Measurements from ENCODE around the gene TRIM68. TPM values are rescaled to one million over a fixed set of nuclear protein-coding genes. Genes with fewer than 3 reads are reported as not detected.
A peak's percentile ranks its signal among the peaks of the same experiment; 100 is the strongest.

Gene TRIM68
- total and polyA plus RNA-seq, 12 donors = 3.5 to 12.8 (median 10.2) TPM

- DNase-seq = no peak
- H3K4me1 ChIP-seq = no peaks in the 10 kb centered on the region
- TF ChIP-seq CTCF (IDR thresholded peaks at IDR 0.05) = no peak
- no peak for ATAC-seq
- H3K27ac ChIP-seq = no peak overlapping the region
- no peaks in the 10 kb centered on the region for H3K9me3 ChIP-seq
- intact Hi-C loops (cut with DNase I) = no loop called here
- no peaks in the 10 kb centered on the region for H3K36me3 ChIP-seq
- H3K4me3 ChIP-seq = no peak overlapping the region
- H3K27me3 ChIP-seq = peaks cover 0 to 6% (median 0%) of the 10 kb centered on the region in 7 donors
Observed at GRCh38 chr11:4615856-4616444, 7.9 kb upstream of the TRIM68 start.

- Histone ChIP-seq H3K27ac (no peak overlapping the region), H3K4me1 (peaks cover 0 to 20% (median 13%) of the 10 kb centered on the region in 9 donors), H3K36me3 (no peaks in the 10 kb centered on the region), H3K27me3 (peaks cover 0 to 6% (median 0%) of the 10 kb centered on the region in 7 donors), H3K4me3 (no peak overlapping the region), H3K9me3 (no peaks in the 10 kb centered on the region)
- TF ChIP-seq CTCF (IDR thresholded peaks at IDR 0.05) = no peak
- ATAC-seq = no peak
- DNase-seq = no peak
- 88 to 93% methylated on average over 2 of the region's 2 CpGs for WGBS, 2 donors
- intact Hi-C loops (cut with DNase I) = no loop called here
Observed at GRCh38 chr11:4611986-4612385, 4.0 kb upstream of the TRIM68 start.

- intact Hi-C loops (cut with DNase I) = no loop called here
- Histone ChIP-seq H3K27ac (peak overlapping the region in 9 of 10 donors; percentile 6 to 84 (median 56)), H3K36me3 (peaks cover 0 to 2% (median 0%) of the 10 kb centered on the region in 9 donors), H3K27me3 (peaks cover 0 to 6% (median 0%) of the 10 kb centered on the region in 7 donors), H3K4me3 (peak overlapping the region in 5 of 10 donors; percentile 24 to 34 (median 28)), H3K9me3 (no peaks in the 10 kb centered on the region), H3K4me1 (peaks cover 0 to 32% (median 23%) of the 10 kb centered on the region in 9 donors)
- no peak for TF ChIP-seq CTCF (IDR thresholded peaks at IDR 0.05)
- ATAC-seq (no peak), DNase-seq (peak in 1 of 2 donors; percentile 16)
- WGBS, 2 donors = 11 to 17% methylated on average over 3 of the region's 3 CpGs
Observed at GRCh38 chr11:4610258-4610935, 2.4 kb upstream of the TRIM68 start.

GRCh38 chr11:4607096-4607495 is 935 bp downstream of the TRIM68 start:
- Histone ChIP-seq H3K27ac (peak overlapping the region in 9 of 10 donors; percentile 89 to 96 (median 92)), H3K27me3 (no peaks in the 10 kb centered on the region), H3K36me3 (peaks cover 0 to 35% (median 9%) of the 10 kb centered on the region in 9 donors), H3K9me3 (no peaks in the 10 kb centered on the region), H3K4me3 (peak overlapping the region; percentile 53 to 86 (median 74)), H3K4me1 (peaks cover 0 to 32% (median 23%) of the 10 kb centered on the region in 9 donors)
- TF ChIP-seq CTCF (IDR thresholded peaks at IDR 0.05) = no peak
- 29 to 33% methylated on average over 6 of the region's 6 CpGs for WGBS, 2 donors
- ATAC-seq = no peak
- DNase-seq = no peak
- intact Hi-C loops (cut with DNase I) = loop anchor here in 1 of 10 donors (10.0 kb wide), 1 partner anchor 422 kb away; no protein-coding TSS in a partner anchor

Data from heart right ventricle (tissue), 16 donors.